HG03280 (cell line): Measurements from ENCODE around the gene TRRAP.

Source experiments
- ATAC-seq: cut with Tn5 transposase; IDR thresholded peaks from one replicate; pipeline ENCODE4 v1.9.1; 2021; ENCODE audit warnings: mild to moderate bottlenecking, moderate library complexity; ENCODE audit not compliant: unreplicated experiment

TRRAP gene

GRCh38 chr7:99003419-99003818, 125.1 kb downstream of the TRRAP start:
- no peak for ATAC-seq

- no peak for ATAC-seq
These were observed 125.9 kb downstream of the TRRAP start for GRCh38 chr7:99004216-99004615.

GRCh38 chr7:99004781-99005500, 126.6 kb downstream of the TRRAP start:
- ATAC-seq: no peak

- no peak for ATAC-seq
These were observed 127.4 kb downstream of the TRRAP start for GRCh38 chr7:99005776-99006175.

- ATAC-seq: no peak
These were observed 128.6 kb downstream of the TRRAP start for GRCh38 chr7:99006739-99007424.

- no peak for ATAC-seq
These were observed 129.9 kb downstream of the TRRAP start for GRCh38 chr7:99008181-99008631.

- no peak for ATAC-seq
These were observed 130.7 kb downstream of the TRRAP start for GRCh38 chr7:99008921-99009530.

GRCh38 chr7:99010281-99010680, 131.9 kb downstream of the TRRAP start:
- ATAC-seq: no peak

GRCh38 chr7:99011341-99011705, 133.0 kb downstream of the TRRAP start:
- no peak for ATAC-seq

GRCh38 chr7:99011706-99012404, 133.5 kb downstream of the TRRAP start:
- no peak for ATAC-seq

- no peak for ATAC-seq
These were observed 134.4 kb downstream of the TRRAP start for GRCh38 chr7:99012722-99013121.

- ATAC-seq: no peak
These were observed 135.2 kb downstream of the TRRAP start for GRCh38 chr7:99013266-99014112.

GRCh38 chr7:99014113-99014985, 136.0 kb downstream of the TRRAP start:
- no peak for ATAC-seq

- ATAC-seq: no peak
These were observed 137.9 kb downstream of the TRRAP start for GRCh38 chr7:99016196-99016595.

- no peak for ATAC-seq
These were observed 141.4 kb downstream of the TRRAP start for GRCh38 chr7:99019523-99020412.

- no peak for ATAC-seq
These were observed 142.0 kb downstream of the TRRAP start for GRCh38 chr7:99020413-99020715.

- ATAC-seq: no peak
These were observed 143.7 kb downstream of the TRRAP start for GRCh38 chr7:99021941-99022560.

GRCh38 chr7:99024066-99024465, 145.7 kb downstream of the TRRAP start:
- ATAC-seq: no peak
